HepG2 (cell line): ENCODE results near the gene NUFIP1. TPM values are rescaled to one million over a fixed set of nuclear protein-coding genes. Genes with fewer than 3 reads are reported as not detected.

Experiments used
- ARNT2 ChIP-seq: sonication (generic); formaldehyde crosslinking; IDR thresholded peaks from 2 replicates; pipeline ENCODE4 v1.8.0; 2022; ENCODE audit warnings: mild to moderate bottlenecking, low read depth, missing genetic modification reagents, moderate library complexity
- ASH2L ChIP-seq: fragments of 300-600, 200-600 bp; sonication (generic); IDR thresholded peaks from 2 replicates; pipeline ENCODE4 v1.7.0; 2017; ENCODE audit warnings: low read depth, mild to moderate bottlenecking, moderate library complexity, mixed read lengths, low read length; ENCODE audit not compliant: insufficient read length
- FOXA3 ChIP-seq: IDR thresholded peaks from 2 replicates; pipeline ENCODE4 v1.6.1; 2016; ENCODE audit warnings: missing genetic modification reagents, missing compliant biosample characterization
- HNF4G ChIP-seq, 2 experiments: sonication (generic) in 1 of 2; formaldehyde crosslinking in 1 of 2; IDR thresholded peaks; 2 replicates each; pipeline versions ENCODE4 v1.4.0 to v1.6.1; 2011 to 2020; ENCODE audit warnings: borderline replicate concordance in 2 of 2, low read depth in 2 of 2, mild to moderate bottlenecking in 2 of 2, low read length in 1 of 2, missing genetic modification reagents in 1 of 2, moderate library complexity in 1 of 2
- KLF11 ChIP-seq: IDR thresholded peaks from 2 replicates; pipeline ENCODE4 v1.6.1; 2016; ENCODE audit warnings: missing compliant biosample characterization
- KLF16 ChIP-seq, 2 experiments: sonication (generic) in 1 of 2; formaldehyde crosslinking in 1 of 2; IDR thresholded peaks; 2 replicates each; pipeline versions ENCODE4 v1.6.1 to v1.8.0; 2016 to 2023; ENCODE audit warnings: missing genetic modification reagents in 2 of 2, missing compliant biosample characterization in 1 of 2
- NFRKB ChIP-seq: fragments of 450-650 bp; IDR thresholded peaks from 2 replicates; pipeline ENCODE4 v1.6.1; 2017
- SOX5 ChIP-seq: IDR thresholded peaks from 2 replicates; pipeline ENCODE4 v1.6.1; 2016; ENCODE audit warnings: borderline replicate concordance
- SYNCRIP ChIP-seq: fragments of 200-400 bp; formaldehyde crosslinking; IDR thresholded peaks from 2 replicates; pipeline ENCODE4 v1.6.1; 2018; ENCODE audit warnings: mild to moderate bottlenecking, low read depth, low read length; ENCODE audit not compliant: insufficient read depth
- ZBTB3 ChIP-seq: sonication (generic); formaldehyde crosslinking; IDR thresholded peaks from 2 replicates; pipeline ENCODE4 v1.4.0; 2020; ENCODE audit warnings: low read depth, mild to moderate bottlenecking, moderate library complexity, missing genetic modification reagents, borderline replicate concordance
- ZNF235 ChIP-seq: sonication (generic); formaldehyde crosslinking; IDR thresholded peaks from 2 replicates; pipeline ENCODE4 v1.8.1; 2023; ENCODE audit warnings: mild to moderate bottlenecking, missing genetic modification reagents, borderline replicate concordance
- ZNF816 ChIP-seq: sonication (generic); formaldehyde crosslinking; IDR thresholded peaks from 2 replicates; pipeline ENCODE4 v1.8.0; 2022; ENCODE audit warnings: missing genetic modification reagents, mild to moderate bottlenecking, borderline replicate concordance
- polyA plus RNA-seq, 8 experiments: library from polyadenylated mRNA; depleted of rRNA in 3 of 8; stranded (reverse) in 7 of 8; unstranded in 1 of 8; fragments of >200 nt; fragmentation: Illumina TruSeq in 4 of 8; extraction: Trizol in 4 of 8; gene quantifications; 2 replicates each; pipeline versions ENCODE4 v1.2.1 to v1.2.3, GENCODE V29; 2011 to 2016; ENCODE audit warnings: low read depth in 4 of 8, missing spikeins in 1 of 8, mixed read lengths in 1 of 8; ENCODE audit not compliant: insufficient read depth in 1 of 8
- total RNA-seq, 5 experiments: library from RNA; depleted of rRNA; stranded (reverse); fragments of >200 nt; fragmentation: Illumina TruSeq; extraction: Trizol; gene quantifications; 2 replicates each; pipeline ENCODE4 v1.2.3, GENCODE V29; 2016; ENCODE audit warnings: low read depth in 1 of 5
- TF ChIP-seq, protein P1 (sequence below), 2 experiments: fragments of 450-650 bp in 1 of 2; sonication (generic) in 1 of 2; formaldehyde crosslinking in 1 of 2; IDR thresholded peaks; 2 replicates each; pipeline versions ENCODE4 v1.6.1 to v1.8.0; 2016 to 2022; ENCODE audit warnings: antibody characterized with exemption in 1 of 2, mild to moderate bottlenecking in 1 of 2, missing genetic modification reagents in 1 of 2
- TF ChIP-seq, protein P2 (sequence below): sonication (generic); formaldehyde crosslinking; IDR thresholded peaks from 2 replicates; pipeline ENCODE4 v1.4.0; 2020; ENCODE audit warnings: missing genetic modification reagents
- TF ChIP-seq, protein P3 (sequence below): sonication (generic); formaldehyde crosslinking; IDR thresholded peaks from 2 replicates; pipeline ENCODE4 v1.4.0; 2020; ENCODE audit warnings: missing genetic modification reagents

Gene NUFIP1
- total and polyA plus RNA-seq, 2 of the 13 experiments (the other 11 are each of a cell fraction or from before 2014, with no cell fraction given): 1.9 to 10.3 TPM

DNA sequence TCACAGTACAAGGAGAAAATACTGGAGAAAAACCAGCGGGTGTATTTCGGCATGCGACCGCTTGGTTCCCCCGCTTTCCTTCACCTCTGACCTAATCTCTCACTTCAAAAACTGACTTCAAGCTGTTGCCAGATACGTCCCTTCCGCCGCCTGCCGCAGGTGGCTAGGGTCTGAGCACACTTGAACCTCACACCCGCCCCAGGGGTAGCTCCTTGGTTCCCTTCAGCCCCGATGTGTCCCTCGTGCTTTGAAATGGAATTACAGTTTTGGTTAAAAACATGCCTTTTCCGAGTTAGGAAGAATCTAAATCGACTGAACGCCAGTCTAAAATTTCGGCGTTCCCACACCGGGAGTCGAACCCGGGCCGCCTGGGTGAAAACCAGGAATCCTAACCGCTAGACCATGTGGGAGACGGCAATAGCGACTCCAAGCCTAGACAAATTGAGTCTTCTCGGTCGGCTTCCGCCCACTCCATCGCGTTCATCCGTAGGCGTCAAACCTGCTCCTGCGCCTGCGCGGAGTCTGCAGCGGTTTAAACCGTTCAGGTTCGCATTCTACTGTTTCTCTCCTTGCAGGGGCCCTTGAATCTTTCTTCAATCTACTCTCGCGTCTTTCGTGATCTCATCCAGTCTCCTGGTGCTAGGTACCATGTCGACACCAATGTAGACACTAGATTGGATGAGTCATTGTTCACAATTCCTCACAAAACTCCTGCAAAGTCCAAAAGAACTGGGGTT is 71.5 kb downstream of the NUFIP1 start (continued):
- TF ChIP-seq, protein P1, sequence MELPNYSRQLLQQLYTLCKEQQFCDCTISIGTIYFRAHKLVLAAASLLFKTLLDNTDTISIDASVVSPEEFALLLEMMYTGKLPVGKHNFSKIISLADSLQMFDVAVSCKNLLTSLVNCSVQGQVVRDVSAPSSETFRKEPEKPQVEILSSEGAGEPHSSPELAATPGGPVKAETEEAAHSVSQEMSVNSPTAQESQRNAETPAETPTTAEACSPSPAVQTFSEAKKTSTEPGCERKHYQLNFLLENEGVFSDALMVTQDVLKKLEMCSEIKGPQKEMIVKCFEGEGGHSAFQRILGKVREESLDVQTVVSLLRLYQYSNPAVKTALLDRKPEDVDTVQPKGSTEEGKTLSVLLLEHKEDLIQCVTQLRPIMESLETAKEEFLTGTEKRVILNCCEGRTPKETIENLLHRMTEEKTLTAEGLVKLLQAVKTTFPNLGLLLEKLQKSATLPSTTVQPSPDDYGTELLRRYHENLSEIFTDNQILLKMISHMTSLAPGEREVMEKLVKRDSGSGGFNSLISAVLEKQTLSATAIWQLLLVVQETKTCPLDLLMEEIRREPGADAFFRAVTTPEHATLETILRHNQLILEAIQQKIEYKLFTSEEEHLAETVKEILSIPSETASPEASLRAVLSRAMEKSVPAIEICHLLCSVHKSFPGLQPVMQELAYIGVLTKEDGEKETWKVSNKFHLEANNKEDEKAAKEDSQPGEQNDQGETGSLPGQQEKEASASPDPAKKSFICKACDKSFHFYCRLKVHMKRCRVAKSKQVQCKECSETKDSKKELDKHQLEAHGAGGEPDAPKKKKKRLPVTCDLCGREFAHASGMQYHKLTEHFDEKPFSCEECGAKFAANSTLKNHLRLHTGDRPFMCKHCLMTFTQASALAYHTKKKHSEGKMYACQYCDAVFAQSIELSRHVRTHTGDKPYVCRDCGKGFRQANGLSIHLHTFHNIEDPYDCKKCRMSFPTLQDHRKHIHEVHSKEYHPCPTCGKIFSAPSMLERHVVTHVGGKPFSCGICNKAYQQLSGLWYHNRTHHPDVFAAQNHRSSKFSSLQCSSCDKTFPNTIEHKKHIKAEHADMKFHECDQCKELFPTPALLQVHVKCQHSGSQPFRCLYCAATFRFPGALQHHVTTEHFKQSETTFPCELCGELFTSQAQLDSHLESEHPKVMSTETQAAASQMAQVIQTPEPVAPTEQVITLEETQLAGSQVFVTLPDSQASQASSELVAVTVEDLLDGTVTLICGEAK (IDR thresholded peaks at IDR 0.05): no peak
- TF ChIP-seq, protein P1 (CRISPR knock-in tag; IDR thresholded peaks at IDR 0.05): peak; percentile 44; the same call in 1 of the 2 replicates
- peak in 1 of 2 experiments; percentile 48; a peak in 1 of 4 replicates for TF ChIP-seq KLF16 (CRISPR knock-in tag; IDR thresholded peaks at IDR 0.05)
- TF ChIP-seq KLF11 (CRISPR knock-in tag): peak; percentile 83
- no peak for TF ChIP-seq NFRKB
- TF ChIP-seq ASH2L: peak; percentile 91
- no peak for TF ChIP-seq SYNCRIP
- TF ChIP-seq SOX5: no peak; the same call in 1 of the 2 replicates
- TF ChIP-seq FOXA3 (CRISPR knock-in tag): peak; percentile 32; the same call in 1 of the 2 replicates
- peak; percentile 83; the same call in 1 of the 2 replicates for TF ChIP-seq ARNT2 (CRISPR knock-in tag)
- TF ChIP-seq, protein P2, sequence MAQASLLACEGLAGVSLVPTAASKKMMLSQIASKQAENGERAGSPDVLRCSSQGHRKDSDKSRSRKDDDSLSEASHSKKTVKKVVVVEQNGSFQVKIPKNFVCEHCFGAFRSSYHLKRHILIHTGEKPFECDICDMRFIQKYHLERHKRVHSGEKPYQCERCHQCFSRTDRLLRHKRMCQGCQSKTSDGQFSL (CRISPR knock-in tag): no peak
- no peak for TF ChIP-seq HNF4G (IDR thresholded peaks at IDR 0.05; ENCODE audit: borderline replicate concordance, low read depth, low read length)
- 0 out of 2 replicates have a peak, but pooled peaks have one; percentile 27 for TF ChIP-seq HNF4G (CRISPR knock-in tag; IDR thresholded peaks at IDR 0.05; ENCODE audit: borderline replicate concordance, low read depth)
- TF ChIP-seq ZNF235 (CRISPR knock-in tag): no peak; the same call in 1 of the 2 replicates
- no peak for TF ChIP-seq ZBTB3 (CRISPR knock-in tag)
- TF ChIP-seq, protein P3, sequence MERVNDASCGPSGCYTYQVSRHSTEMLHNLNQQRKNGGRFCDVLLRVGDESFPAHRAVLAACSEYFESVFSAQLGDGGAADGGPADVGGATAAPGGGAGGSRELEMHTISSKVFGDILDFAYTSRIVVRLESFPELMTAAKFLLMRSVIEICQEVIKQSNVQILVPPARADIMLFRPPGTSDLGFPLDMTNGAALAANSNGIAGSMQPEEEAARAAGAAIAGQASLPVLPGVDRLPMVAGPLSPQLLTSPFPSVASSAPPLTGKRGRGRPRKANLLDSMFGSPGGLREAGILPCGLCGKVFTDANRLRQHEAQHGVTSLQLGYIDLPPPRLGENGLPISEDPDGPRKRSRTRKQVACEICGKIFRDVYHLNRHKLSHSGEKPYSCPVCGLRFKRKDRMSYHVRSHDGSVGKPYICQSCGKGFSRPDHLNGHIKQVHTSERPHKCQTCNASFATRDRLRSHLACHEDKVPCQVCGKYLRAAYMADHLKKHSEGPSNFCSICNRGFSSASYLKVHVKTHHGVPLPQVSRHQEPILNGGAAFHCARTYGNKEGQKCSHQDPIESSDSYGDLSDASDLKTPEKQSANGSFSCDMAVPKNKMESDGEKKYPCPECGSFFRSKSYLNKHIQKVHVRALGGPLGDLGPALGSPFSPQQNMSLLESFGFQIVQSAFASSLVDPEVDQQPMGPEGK (CRISPR knock-in tag): no peak
- TF ChIP-seq ZNF816 (CRISPR knock-in tag): peak; percentile 92; the same call in 1 of the 2 replicates
